GM12864 (cell line): ENCODE data around the gene REN.

Experiments used
- DNase-seq: peaks from one replicate; pipeline ENCODE4 v3.0.0-alpha.2; 2011; ENCODE audit warnings: low read depth
- H3K4me3 ChIP-seq: 2 replicates; pipeline ENCODE4 v1.5.1; 2011; ENCODE audit warnings: mild to moderate bottlenecking, low read depth, low read length, control low read depth
- CTCF ChIP-seq: IDR thresholded peaks from 2 replicates; pipeline ENCODE4 v1.5.1; 2011; ENCODE audit warnings: low read depth, mild to moderate bottlenecking, moderate library complexity, low read length, control low read depth, inconsistent platforms; ENCODE audit errors: missing control alignments

REN gene

GRCh38 chr1:204198348-204199340, 32.5 kb upstream of the REN start:
- no peak overlapping the region for H3K4me3 ChIP-seq
- no peak for TF ChIP-seq CTCF
- DNase-seq, result no peak

- H3K4me3 ChIP-seq, result no peak overlapping the region
- TF ChIP-seq CTCF, result no peak
- no peak for DNase-seq
These were observed 30.9 kb upstream of the REN start for GRCh38 chr1:204197068-204197467.

DNA sequence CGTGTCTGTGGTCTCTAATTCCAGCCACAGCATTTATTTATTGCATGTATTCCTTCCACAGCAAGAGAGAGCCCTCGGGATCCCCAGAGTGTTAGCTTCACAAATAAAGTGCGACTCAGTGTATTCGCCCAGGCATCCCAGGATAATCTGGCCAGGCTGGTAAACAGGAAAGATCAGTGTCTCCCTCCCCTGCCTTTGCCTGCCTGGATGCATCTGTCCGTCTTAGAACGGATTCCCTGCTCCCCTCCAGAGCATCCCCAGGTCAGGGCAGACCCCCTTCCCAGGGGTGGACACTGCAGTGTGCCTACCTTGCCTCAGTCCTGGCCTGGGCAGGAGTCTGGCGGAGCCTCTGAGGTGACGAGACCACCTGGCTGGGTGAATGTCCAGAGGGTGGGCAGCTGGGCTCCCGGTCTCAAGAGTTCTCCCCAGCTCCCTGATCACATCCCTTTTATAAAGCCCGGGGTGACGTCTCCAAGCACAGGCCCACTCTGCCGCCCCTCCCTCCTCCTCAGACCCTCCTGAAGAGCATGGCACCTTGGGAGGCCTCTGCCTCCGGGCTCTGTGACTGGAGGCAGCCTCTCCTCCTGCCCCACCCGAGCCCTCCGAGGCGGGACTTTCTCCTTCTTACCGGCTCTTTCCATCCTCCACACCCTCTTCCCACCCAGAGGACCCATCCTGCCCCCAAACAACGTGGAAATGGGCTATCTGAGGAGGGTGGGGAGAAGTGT, 30.1 kb upstream of the REN start, which contains the start of gene KISS1:
Gene KISS1 (minus strand): TSS at position 424 of the 728 bp plus-strand sequence. CDS start 3,615 bp downstream, outside the sequence.
- H3K4me3 ChIP-seq, result no peak within 1 kb of the TSS
- TF ChIP-seq CTCF, result no peak
- DNase-seq, result no peak

GRCh38 chr1:204194771-204195170, 28.6 kb upstream of the REN start:
- no peak for TF ChIP-seq CTCF
- H3K4me3 ChIP-seq, result no peak overlapping the region
- DNase-seq, result no peak

GRCh38 chr1:204194080-204194479, 27.9 kb upstream of the REN start:
- DNase-seq, result no peak
- H3K4me3 ChIP-seq, result no peak overlapping the region
- TF ChIP-seq CTCF, result no peak

GRCh38 chr1:204192589-204193352, 26.6 kb upstream of the REN start:
- no peak for TF ChIP-seq CTCF
- no peak overlapping the region for H3K4me3 ChIP-seq
- no peak for DNase-seq
